AML-193 (cell line): ENCODE measurements around the gene RPS5.
"Not testable (repeated sequence)": the region's sequence is repeated elsewhere in the genome, so short reads cannot be mapped to it uniquely, and the experiment has no call there.

Experiments
- DNase-seq, 2 experiments: peaks; one replicate each; lab custom pipeline; 2025; lab: John Stamatoyannopoulos, UW

RPS5 gene

DNA sequence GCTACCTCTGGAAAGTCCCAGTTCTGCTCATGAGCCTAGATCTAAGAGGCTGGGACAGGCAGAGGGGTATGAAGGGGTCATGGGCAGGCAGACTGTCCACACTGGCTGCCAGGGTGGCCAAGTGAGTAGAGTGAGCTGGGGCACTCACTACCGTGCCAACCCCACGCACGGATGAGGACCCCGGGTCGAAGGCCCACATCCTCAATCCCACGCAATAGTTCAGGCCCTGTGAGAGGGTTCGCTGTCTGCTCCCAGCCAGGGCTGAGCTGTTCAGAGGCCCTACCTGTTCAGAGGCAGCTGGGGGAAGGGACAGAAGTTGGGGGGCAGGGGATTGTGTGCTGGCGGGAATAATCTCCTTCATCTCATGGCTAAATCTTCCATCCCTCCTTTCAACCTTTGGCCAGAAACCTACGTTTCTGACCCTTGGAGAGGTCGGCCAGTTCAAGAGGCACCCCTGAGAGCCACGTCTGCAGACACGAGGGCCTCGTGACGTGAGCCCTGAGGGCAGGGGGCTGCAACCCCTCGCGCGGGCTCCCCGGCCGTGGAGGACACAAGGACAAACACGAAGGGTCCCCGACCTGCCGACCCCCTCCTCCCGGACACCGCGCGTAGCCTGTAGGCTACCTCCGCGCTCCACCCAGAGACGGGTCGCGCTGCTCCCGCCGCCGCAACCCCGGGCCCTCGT is 1.0 kb upstream of the RPS5 start:
- no peak for DNase-seq

DNA sequence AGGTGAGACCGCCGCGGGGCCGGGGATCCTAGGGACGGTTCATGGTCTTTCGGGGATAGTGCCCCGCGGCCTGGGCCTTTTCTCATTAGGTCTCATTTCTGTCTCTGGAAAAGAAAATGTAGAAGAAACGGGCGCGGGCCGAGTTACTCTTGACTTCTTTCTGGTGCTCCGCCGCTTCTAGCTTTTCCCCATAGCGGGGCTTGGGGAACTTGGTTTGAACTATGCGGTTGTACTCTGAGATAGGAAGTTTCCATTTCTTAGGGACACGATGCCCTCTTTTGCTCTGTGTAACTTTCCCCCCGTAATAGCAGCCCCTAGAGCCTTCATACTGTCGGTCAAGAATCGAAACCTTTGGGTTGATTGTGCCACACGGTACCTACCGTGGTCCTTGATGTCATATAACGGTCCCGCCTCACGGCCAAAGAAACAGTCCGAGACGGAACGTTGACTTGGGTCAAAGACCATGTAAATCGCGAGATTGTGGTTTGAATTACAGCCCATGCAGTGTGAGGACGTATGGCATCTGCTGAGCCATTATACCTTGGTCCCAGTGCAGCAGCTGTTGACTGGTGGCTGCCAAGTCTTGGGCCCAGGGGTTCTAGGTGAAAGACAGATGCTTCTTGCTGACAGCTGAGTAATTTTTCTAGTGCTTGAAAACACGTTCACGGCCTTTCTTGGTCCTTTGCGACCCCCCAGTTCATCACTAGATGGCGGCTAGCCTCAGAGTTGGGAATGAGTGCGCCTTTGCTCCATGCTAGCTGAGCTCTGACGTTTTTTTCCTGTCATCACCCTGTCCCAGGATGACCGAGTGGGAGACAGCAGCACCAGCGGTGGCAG is 487 bp downstream of the RPS5 start:
- no peak for DNase-seq

DNA sequence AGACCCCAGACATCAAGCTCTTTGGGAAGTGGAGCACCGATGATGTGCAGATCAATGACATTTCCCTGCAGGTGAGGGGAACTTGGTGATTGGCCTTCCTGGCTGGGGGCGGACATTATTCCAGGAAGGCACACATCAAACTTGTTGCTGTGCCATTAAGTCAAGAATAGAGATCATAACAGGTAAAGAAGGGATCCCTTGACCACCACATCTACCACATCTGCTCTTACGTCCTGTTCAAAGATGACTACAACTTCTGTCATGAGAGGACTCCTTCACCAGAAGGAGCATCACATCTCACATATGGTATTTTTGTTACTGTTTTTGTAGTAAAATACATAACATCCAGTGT is 1.1 kb downstream of the RPS5 start:
- no peak for DNase-seq

DNA sequence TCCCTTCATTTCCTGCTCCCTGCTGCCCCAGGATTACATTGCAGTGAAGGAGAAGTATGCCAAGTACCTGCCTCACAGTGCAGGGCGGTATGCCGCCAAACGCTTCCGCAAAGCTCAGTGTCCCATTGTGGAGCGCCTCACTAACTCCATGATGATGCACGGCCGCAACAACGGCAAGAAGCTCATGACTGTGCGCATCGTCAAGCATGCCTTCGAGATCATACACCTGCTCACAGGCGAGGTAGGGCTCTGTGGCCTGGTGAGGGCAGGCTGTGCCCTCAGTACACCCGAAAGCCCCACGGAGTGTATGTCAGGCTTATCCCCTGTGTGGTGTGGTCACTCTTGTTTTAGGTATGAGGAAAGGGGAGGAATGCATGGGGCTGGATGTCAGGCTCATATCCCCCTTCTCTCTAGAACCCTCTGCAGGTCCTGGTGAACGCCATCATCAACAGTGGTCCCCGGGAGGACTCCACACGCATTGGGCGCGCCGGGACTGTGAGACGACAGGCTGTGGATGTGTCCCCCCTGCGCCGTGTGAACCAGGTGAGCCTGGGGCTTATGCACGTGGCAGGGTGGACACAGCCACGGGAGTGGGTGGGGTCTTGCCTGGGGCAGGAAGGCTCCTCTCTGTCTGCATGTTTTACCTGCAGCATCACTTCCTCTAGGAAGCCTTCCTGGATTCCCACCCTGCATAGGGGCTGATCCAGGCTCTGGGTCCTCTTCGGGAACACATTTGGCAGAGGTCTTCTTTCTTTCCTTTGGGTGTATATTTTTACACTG is 6.1 kb downstream of the RPS5 start:
- DNase-seq, result no peak

DNA sequence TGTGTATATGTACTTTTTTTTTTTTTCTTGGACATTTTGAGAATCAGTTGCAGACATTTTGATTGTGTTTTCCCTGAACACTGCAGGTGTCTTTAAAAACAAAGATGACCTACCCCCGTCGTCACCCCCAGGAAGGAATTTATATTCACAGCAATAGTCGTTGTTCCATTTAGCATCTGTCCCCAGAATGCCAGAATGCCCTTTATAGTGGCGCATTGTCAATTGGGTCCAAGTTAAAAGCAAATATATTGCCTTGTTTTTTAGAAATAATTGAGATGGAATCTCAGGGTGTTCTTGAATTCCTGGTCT is 6.6 kb downstream of the RPS5 start:
- DNase-seq, result no peak

DNA sequence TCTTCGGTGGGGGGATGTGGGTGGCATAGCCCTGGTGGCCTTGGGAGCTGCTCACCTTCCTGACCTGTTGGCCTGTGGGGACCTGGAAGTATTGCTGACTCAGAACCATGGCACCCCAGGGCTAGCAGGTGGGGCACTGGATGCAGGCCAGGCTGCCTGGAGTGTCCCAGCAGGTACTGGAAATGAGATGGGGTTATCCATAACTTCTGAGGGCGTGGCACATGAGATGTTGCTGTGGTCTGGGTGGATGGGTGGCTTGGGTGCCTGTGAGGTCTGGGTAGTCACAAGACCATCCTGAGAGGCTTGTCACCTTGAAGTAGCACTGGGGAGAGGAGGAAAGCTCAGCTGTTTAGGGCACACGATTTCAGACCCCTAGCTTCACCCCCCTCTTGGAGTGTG is 7.8 kb downstream of the RPS5 start:
- DNase-seq, result no peak

DNA sequence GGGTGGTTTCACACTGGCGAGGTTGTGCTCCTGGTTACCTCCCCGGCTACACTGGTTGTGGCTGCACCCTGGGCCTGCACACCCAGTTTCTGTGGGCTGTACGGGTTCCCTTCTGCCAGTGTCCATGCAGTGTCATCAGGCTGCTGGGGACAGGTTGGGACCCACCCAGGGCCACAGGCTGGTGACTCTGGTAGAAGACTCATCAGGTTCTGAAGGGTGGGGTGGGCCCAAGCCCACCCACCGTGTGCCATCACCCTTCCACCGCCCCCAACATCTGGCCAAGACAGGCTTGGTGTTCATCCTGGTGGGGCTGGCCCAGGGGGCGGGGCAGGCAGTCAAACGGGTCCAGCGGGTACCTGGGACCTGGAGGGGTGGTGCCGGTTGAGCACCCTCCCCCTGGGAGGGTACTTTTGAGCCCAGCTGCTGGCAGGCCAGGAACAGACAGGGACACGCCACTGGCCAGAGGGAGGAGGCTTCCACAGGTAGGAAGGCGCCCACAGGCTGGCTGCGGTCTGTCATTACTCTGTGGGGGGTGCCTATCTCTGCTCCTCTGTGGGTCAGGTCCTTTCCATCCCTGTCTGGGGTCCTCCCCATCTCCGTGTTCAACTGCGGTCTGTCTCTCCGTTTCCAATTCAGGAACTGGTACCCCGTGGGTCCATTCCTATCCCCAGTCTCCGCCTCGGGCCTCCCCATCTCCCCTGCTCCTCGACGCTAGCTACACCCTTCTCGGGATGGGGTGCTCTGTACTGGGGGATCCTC is 8.3 kb downstream of the RPS5 start, which contains the start of gene RNF225:
TSS of gene RNF225 (plus strand) at position 437 of the 759 bp plus-strand sequence. CDS start 434 bp downstream, outside the sequence.
- DNase-seq, result no peak

DNA sequence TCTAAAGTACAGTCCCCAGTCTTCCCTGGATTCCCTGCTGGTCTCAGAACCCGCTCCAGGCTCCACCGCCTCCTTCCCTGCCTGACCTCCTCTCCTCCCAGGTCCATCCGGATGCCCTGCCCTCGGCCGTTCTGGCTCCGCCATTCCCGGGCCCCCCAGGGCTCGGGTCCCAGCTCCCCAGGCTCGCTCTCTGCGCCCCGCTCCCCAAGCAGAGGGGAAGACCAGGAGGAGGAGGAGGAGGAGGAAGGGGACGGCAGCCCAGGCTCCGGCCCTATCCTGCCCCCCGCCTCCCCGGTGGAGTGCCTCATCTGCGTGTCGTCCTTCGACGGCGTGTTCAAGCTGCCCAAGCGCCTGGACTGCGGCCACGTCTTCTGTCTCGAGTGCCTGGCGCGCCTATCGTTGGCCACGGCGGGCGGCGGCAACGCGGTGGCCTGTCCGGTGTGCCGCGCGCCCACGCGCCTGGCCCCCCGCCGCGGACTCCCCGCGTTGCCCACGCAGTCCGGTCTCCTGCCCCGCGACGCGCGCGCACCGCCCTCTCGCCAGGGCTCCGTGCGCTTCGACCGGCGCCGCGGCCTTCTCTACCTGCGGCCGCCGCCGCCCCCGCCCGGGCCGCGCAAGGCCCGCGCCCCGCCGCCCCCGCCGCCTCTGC is 9.0 kb downstream of the RPS5 start:
- no peak for DNase-seq

DNA sequence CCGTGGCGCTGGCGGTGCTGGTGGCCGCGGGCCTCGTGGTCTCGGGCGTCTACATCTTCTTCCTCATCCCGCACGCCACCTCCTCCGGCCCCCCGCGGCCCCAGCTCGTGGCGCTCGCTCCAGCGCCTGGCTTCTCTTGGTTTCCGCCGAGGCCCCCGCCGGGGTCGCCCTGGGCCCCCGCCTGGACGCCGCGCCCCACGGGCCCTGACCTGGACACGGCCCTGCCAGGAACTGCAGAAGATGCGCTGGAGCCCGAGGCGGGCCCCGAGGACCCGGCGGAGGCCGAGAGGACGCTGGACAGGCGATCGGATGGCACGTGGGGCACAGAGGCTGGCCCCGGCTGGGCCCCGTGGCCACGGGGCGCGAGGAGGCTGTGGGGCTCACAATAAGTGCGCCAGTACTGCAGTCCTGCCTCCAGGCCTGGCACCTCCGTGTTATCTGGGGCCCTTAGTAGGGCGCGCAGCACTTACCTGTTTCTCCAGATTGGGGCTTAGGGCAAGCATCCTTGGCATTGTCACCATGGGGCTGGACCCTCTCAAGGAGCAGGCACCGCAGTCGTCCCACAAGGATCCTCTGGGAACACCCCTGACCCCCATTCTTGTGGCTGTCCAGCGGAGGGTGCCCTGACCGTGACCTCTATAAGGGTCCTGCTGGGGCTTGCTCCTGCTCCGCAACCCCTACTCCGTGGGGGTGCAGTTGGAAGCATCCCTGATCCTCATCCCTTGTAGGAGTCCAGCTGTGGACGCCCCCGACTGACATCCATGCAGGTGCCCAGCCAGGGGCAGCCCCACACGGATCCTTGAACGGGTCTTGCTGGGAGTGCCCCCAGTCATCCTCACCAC is 9.8 kb downstream of the RPS5 start:
- DNase-seq, result no peak

DNA sequence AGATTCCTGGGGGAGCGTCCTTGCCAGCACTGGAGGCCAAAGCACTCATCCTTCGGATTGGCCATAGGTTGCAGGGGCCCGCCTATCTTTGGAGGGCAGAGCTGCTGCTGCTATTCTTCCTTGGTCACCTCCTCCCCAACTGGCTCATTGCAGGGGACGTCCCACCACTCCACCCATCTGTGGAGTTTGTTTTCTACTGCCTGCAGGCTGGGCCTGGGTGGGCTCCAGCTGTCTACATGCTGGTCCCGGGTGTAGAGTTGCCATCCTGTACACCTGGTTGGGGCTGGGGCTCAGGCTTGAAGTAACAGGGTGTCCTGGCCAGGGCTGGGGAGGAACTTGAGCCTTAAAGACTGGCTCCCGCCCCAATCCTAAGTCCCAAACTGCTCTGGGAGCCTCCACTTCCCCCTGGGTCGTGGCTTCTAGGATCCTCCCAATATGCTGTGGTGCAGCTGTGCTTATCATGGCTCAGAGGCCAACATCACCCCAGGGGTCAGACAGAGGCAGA is 10.5 kb downstream of the RPS5 start:
- DNase-seq, result no peak

DNA sequence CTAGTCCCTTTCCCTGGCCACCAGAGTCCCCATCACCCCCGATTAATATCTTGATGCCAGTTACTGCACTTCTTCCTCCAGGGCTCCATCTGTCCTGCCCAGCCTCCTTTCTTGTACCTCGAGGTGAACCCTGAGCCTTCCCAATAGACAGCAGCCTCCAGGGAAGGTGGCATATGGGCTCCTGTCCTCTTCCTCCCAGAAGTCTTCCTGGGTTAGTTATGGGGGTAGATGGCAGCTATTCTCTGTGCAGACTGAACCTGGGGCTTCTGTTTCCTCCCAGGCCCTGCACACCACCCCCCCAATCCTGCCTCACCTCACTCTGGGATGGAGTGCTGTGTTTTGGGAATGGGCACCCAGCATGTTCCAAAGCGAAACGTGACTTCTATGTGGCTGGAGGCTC is 11.0 kb downstream of the RPS5 start:
- no peak for DNase-seq

DNA sequence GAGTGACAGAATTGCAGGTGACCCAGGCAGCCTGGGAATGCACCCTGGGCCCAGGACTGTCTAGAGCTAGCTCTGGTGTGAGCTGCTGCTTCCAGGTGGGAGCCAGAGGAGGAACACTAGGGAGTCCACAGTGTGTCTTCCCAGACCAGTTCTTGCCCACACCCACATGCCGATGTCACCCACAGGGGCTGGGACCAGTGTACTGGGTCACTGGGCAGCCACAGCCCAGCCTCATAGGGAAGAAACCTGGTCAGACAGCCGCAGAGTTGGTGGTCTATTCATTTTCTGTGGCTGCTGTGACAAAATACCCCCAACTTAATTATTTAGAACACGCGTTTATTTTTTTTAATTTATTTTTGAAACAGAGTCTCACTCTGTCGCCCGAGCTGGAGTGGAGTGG is 11.5 kb downstream of the RPS5 start:
- no peak for DNase-seq

DNA sequence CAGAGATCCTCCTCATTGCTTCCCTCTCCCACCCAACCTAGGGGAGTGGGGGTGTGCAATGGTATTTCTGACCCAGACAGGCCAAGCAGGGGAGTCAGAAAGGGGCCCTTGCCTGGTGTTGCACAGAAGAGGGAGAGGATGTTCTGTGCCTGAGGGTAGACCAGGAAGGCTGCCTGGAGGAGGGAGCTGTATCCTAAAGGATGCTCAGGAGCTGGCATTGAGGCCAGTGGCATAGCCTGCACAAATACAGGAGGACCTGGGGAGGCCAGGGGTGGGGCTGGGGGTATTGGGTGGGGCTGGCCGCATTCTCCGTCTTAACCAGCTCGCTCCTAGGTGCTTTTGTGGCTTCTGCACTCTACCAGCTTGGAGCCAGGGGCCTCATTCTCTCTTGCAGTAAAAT is 12.8 kb downstream of the RPS5 start:
- no peak for DNase-seq

DNA sequence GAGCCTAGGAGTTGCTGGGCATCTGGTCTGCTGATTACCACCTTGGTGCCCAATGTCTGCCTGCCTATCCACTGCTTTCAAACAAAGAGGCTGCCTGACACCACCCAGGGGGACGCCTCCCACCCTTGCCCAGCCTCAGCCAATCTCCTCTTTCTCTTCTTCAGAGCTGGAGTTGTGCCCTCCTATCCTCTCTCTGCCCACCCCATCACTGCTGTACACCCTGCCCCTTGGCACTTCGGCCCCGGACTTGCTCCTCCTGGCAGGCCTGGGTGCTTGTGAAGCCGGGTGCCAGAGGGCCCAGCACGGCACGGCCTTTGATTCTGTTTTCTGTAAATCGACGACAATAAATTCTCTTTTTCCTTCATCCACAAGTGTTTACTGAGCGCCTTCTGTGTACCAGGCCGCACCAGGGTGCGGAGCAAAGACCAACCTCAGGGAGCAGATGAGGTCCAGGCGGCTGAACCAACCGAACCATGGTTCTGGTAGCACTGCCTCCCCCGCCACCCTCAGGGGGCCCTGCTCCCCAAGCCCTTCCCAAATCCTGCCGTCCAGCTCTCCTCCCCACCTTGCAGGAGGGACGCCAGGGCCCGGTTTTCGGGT is 13.3 kb downstream of the RPS5 start:
- DNase-seq, result no peak

DNA sequence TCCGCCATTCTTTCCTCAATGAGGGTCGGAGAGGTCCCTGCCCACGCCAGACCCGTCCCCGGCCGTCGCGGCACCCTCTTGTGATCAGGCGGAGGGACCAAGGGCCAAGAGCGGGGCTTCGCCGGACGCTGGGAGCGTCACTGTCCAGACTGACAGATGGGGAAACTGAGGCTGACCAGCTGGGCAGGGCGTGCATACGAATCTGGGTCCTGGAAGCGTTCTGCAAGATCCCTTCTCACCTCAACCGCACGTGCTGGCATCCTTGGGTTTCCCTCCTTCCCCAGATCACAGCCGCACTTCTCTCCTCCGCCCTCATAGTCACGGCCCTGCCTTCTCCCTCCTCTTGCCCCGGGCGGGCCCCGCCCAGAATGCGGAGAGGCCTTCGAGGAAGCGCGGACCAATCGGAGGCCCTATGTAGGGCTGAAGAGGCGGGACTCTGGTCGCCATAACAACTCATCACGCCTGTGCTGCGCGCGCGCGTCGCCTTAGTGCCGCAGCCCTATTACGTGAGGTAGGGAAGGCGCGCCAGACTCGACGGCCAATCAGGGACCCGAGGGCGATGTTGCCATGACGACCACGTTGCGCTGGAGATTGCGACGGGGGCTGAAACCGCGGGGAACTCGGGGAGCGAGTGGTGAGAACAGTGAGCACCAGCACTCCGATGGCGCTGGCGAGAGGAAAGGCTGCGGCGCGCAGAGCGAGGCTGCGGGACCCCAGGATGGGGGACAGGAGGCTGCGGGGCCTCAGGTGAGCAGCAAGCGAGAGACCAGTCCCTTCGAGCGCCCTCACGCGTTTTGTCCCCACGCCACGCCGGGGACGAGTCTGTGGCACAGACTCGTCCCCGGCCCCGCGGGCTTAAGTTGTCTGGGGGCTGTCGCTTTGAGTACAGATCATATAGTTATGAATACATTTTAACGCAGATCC is 14.1 kb downstream of the RPS5 start:
- peak; percentile 97 to 98 for DNase-seq

DNA sequence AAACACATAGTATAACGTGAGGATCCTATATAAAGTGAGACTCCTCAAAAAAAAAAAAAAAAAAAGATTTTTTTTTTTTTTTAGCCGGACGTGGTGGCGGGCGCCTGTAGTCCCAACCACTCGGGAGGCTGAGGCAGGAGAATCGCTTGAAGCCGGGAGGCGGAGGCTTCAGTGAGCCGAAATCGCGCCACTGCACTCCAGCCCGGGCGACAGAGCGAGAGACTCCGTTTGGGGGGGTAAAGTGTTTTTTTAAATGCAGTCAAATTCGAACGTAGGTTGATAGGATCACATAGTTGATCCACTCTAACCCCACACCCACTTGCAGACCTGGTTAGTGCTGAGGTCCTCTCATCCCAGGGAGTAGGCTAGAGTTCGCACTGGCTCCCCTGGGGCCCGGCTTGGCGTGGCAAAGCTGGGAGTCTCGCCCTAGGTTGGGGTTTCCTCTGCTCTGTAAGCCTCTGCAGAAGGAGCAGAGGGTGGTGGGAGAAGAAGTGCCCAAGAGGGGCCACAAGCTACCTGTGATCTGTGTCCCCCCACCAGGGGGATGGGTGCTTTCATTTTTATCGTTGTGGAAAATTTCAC is 14.9 kb downstream of the RPS5 start:
- no peak for DNase-seq

DNA sequence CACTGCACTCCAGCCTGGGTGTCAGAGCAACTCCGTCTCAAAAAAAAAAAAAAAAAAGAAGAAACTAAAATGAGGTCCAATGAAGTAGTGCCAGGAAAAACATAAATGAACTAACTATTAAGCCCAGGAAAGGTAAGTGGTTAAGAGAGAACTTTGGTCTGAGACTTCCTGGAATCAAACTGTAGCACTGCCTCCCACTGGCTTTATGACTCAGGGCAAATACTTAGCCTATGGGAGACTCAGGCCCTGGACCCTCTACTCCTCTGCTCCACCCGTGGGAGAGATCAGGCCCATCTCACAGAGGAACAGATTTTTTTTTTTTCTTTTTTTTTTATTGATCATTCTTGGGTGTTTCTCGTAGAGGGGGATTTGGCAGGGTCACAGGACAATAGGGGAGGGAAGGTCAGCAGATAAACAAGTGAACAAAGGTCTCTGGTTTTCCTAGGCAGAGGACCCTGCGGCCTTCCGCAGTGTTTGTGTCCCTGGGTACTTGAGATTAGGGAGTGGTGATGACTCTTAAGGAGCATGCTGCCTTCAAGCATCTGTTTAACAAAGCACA is 16.9 kb downstream of the RPS5 start:
- DNase-seq, result not testable (repeated sequence)
